K562 (cell line): ENCODE measurements around the gene SFTPB. TPM values are rescaled to one million over a fixed set of nuclear protein-coding genes. Genes with fewer than 3 reads are reported as not detected.
A peak's percentile ranks its signal among the peaks of the same experiment; 100 is the strongest.

ENCODE experiments used
- ATAC-seq: fragments of 200-7000 bp; cut with Tn5 transposase; 3 replicates; pipeline ENCODE4 v1.9.1; 2020; ENCODE audit warnings: moderate library complexity
- BruUV-seq: library from RNA; stranded (reverse); fragments of 400-500 nt; replicated peaks from 2 replicates; lab custom pipeline; 2021; lab: Mats Ljungman, UMichigan
- CTCF ChIA-PET: fragments of 300-600 bp; formaldehyde crosslinking; extraction: SDS; loops from one replicate; lab custom pipeline; 2021; ENCODE audit warnings: low intra/inter-chr PET ratio; lab: Yijun Ruan, JAX
- POLR2A ChIA-PET: fragments of 300-600, 350-650 bp; sonication (Branson Sonifier 250); formaldehyde crosslinking; extraction: SDS; loops from one replicate; lab custom pipeline; 2021; ENCODE audit warnings: antibody characterized with exemption, inconsistent platforms; lab: Yijun Ruan, JAX
- DNase-seq, 4 experiments: peaks; one replicate each; pipeline versions ENCODE4 v3.0.0 to v3.0.0-alpha.2; 2011 to 2018; ENCODE audit warnings: low spot score in 3 of 4, mixed read lengths in 3 of 4; ENCODE audit errors: extremely low read depth in 1 of 4
- FAIRE-seq: peaks from 2 replicates; lab custom pipeline; 2011; peaks lifted over from hg19 to GRCh38; lab: Jason Lieb, UNC
- H2AFZ ChIP-seq: 2 replicates; pipeline ENCODE4 v1.6.0; 2011; ENCODE audit warnings: low read depth, low read length, control low read depth, inconsistent platforms
- H3K27ac ChIP-seq: fragments of 200-600 bp; 3 replicates; pipeline ENCODE4 v1.8.0; 2011; ENCODE audit warnings: low read depth, mild to moderate bottlenecking, control low read depth, inconsistent platforms, low read length, moderate library complexity, mixed read lengths; ENCODE audit errors: extremely low read depth
- H3K27me3 ChIP-seq, 2 experiments: fragments of 300-600 bp in 1 of 2; 2 replicates in 1 of 2; 3 replicates in 1 of 2; pipeline versions ENCODE4 v1.6.0 to v1.8.0; 2011; ENCODE audit warnings: inconsistent platforms in 2 of 2, low read length in 2 of 2, mild to moderate bottlenecking in 1 of 2, mixed read lengths in 1 of 2, moderate library complexity in 1 of 2; ENCODE audit not compliant: control insufficient read depth in 2 of 2, insufficient read depth in 2 of 2
- H3K36me3 ChIP-seq: fragments of 300-600 bp; 3 replicates; pipeline ENCODE4 v1.8.0; 2011; ENCODE audit warnings: mild to moderate bottlenecking, low read length, inconsistent platforms; ENCODE audit not compliant: control insufficient read depth, insufficient read depth
- H3K4me1 ChIP-seq, 2 experiments: fragments of 200-600 bp in 1 of 2; replicated peaks in 1 of 2; 2 replicates in 1 of 2; 3 replicates in 1 of 2; pipeline versions ENCODE4 v1.5.1 to v1.8.0; 2011; ENCODE audit warnings: inconsistent platforms in 2 of 2, low read length in 2 of 2, mild to moderate bottlenecking in 1 of 2, mixed read lengths in 1 of 2, moderate library complexity in 1 of 2; ENCODE audit not compliant: control insufficient read depth in 2 of 2, insufficient read depth in 2 of 2
- H3K4me2 ChIP-seq: 2 replicates; pipeline ENCODE4 v1.6.1; 2011; ENCODE audit warnings: low read length, control low read depth, inconsistent platforms, mixed read lengths; ENCODE audit not compliant: insufficient read depth
- H3K4me3 ChIP-seq: fragments of 200-600 bp; sonication (generic), shearing (Covaris generic); 2 replicates; pipeline ENCODE4 v1.5.1; 2016; ENCODE audit warnings: control low read depth, inconsistent platforms
- H3K79me2 ChIP-seq: fragments of 200-600 bp; 3 replicates; pipeline ENCODE4 v1.8.0; 2011; ENCODE audit warnings: low read length, inconsistent platforms; ENCODE audit not compliant: control insufficient read depth, insufficient read depth
- H3K9ac ChIP-seq, 2 experiments: 2 replicates each; pipeline versions ENCODE4 v1.6.0 to v1.6.1; 2011; ENCODE audit warnings: low read depth in 2 of 2, low read length in 2 of 2, control low read depth in 1 of 2, inconsistent platforms in 1 of 2, mild to moderate bottlenecking in 1 of 2, mixed read lengths in 1 of 2; ENCODE audit not compliant: insufficient read depth in 1 of 2
- H3K9me1 ChIP-seq: one replicate; pipeline ENCODE4 v1.6.0; 2011; ENCODE audit warnings: inconsistent platforms, mild to moderate bottlenecking, low read length, moderate library complexity; ENCODE audit not compliant: control insufficient read depth, insufficient read depth
- H3K9me3 ChIP-seq: replicated peaks from 2 replicates; pipeline ENCODE4 v1.5.1; 2011; ENCODE audit warnings: low read depth, low read length, inconsistent platforms; ENCODE audit not compliant: control insufficient read depth, insufficient read depth
- H4K20me1 ChIP-seq: replicated peaks from 2 replicates; pipeline ENCODE4 v1.6.1; 2011; ENCODE audit warnings: low read length, inconsistent platforms, mixed read lengths; ENCODE audit not compliant: control insufficient read depth, insufficient read depth
- CREB3L1 ChIP-seq: fragments of 450-650 bp; IDR thresholded peaks from 2 replicates; pipeline ENCODE4 v1.6.1; 2014; ENCODE audit warnings: low read depth, mild to moderate bottlenecking, moderate library complexity, borderline replicate concordance
- ELK1 ChIP-seq: sonication (generic); formaldehyde crosslinking; IDR thresholded peaks from 2 replicates; pipeline ENCODE4 v1.8.1; 2022; ENCODE audit warnings: missing genetic modification reagents
- HINFP ChIP-seq: fragments of 450-650 bp; conservative IDR thresholded peaks from 2 replicates; pipeline ENCODE4 v1.6.1; 2016; ENCODE audit warnings: missing genetic modification characterization, low read depth, mild to moderate bottlenecking, control low read depth, missing compliant biosample characterization
- HNRNPL ChIP-seq: fragments of 200-400 bp; formaldehyde crosslinking; IDR thresholded peaks from 2 replicates; pipeline ENCODE4 v1.6.1; 2017; ENCODE audit warnings: low read depth, mild to moderate bottlenecking, low read length
- NCOA6 ChIP-seq: fragments of 450-650 bp; IDR thresholded peaks from 2 replicates; pipeline ENCODE4 v1.6.1; 2017; ENCODE audit warnings: mild to moderate bottlenecking
- NR2F6 ChIP-seq: fragments of 450-650 bp; formaldehyde crosslinking; IDR thresholded peaks from 2 replicates; pipeline ENCODE4 v1.4.0; 2020; ENCODE audit warnings: mild to moderate bottlenecking
- POU5F1 ChIP-seq: fragments of 150-350 bp; IDR thresholded peaks from 2 replicates; pipeline ENCODE4 v1.6.1; 2014; ENCODE audit warnings: borderline replicate concordance, low read length, low read depth, mild to moderate bottlenecking; ENCODE audit not compliant: partially characterized antibody
- PYGO2 ChIP-seq: fragments of 450-650 bp; IDR thresholded peaks from 2 replicates; pipeline ENCODE4 v1.6.1; 2016; ENCODE audit warnings: mild to moderate bottlenecking, missing genetic modification characterization, moderate library complexity, missing compliant biosample characterization
- RBM25 ChIP-seq: fragments of 200-400 bp; formaldehyde crosslinking; IDR thresholded peaks from 2 replicates; pipeline ENCODE4 v1.6.1; 2018; ENCODE audit warnings: low read length, low read depth, moderate library complexity; ENCODE audit not compliant: severe bottlenecking
- RNF219 ChIP-seq: fragments of 250-450 bp; sonication (Bioruptor Pico); IDR thresholded peaks from 2 replicates; pipeline ENCODE4 v1.5.0; 2022; ENCODE audit warnings: mild to moderate bottlenecking
- SMARCA5 ChIP-seq: fragments of 450-650 bp; IDR thresholded peaks from 2 replicates; pipeline ENCODE4 v1.6.1; 2016
- SRF ChIP-seq, 2 experiments: fragments of 250-450, 450-650 bp in 1 of 2; sonication (Bioruptor Pico) in 1 of 2; sonication (generic) in 1 of 2; formaldehyde crosslinking; IDR thresholded peaks; 2 replicates each; pipeline versions ENCODE4 v1.5.0 to v1.5.1; 2020 to 2022; ENCODE audit warnings: mild to moderate bottlenecking in 1 of 2, missing genetic modification reagents in 1 of 2
- TARDBP ChIP-seq: fragments of 450-650 bp; IDR thresholded peaks from 2 replicates; pipeline ENCODE4 v1.6.1; 2016
- USF2 ChIP-seq: sonication (generic); formaldehyde crosslinking; IDR thresholded peaks from 2 replicates; pipeline ENCODE4 v1.5.0; 2020; ENCODE audit warnings: missing genetic modification reagents
- ZNF707 ChIP-seq: fragments of 250-450 bp; sonication (Bioruptor Pico); conservative IDR thresholded peaks from 2 replicates; pipeline ENCODE4 v1.8.0; 2022; ENCODE audit warnings: inconsistent platforms, mild to moderate bottlenecking, moderate library complexity
- WGBS: fragments of 100-300 bp; shearing (Covaris generic); methylation state at CpG from one replicate; pipeline ENCODE4 v1.1.6; 2016; ENCODE audit warnings: low coverage, mixed read lengths; ENCODE audit not compliant: insufficient coverage; ENCODE audit errors: missing lambda C conversion rate; 5-methylcytosine and 5-hydroxymethylcytosine counted together
- in situ Hi-C: fragments of 300-500 bp; cut with MboI; formaldehyde crosslinking; loops from 4 replicates; pipeline ENCODE4 v1.15.0; 2018; ENCODE audit warnings: inconsistent platforms, mixed read lengths
- intact Hi-C: fragments of 100-400 bp; cut with micrococcal nuclease; formaldehyde crosslinking; loops from 2 replicates; pipeline ENCODE4 v1.14.2; 2022
- polyA plus RNA-seq, 8 experiments: library from polyadenylated mRNA; depleted of rRNA in 4 of 8; stranded (reverse) in 5 of 8; unstranded in 3 of 8; fragments of >200 nt; fragmentation: Nextera tagmentation in 2 of 8; fragmentation: Illumina TruSeq in 1 of 8; extraction: Ambion mirVana in 2 of 8; extraction: Trizol in 1 of 8; gene quantifications; 2 replicates each; pipeline versions ENCODE4 v1.2.1 to v1.2.3, GENCODE V29; 2011 to 2014; ENCODE audit warnings: inconsistent platforms in 1 of 8, missing spikeins in 1 of 8
- total RNA-seq, 7 experiments: library from RNA; depleted of rRNA in 6 of 7; stranded (reverse); fragments of >200 nt in 6 of 7; fragmentation: Illumina TruSeq in 2 of 7; extraction: Trizol in 2 of 7; gene quantifications; 2 replicates each; pipeline versions ENCODE4 v1.2.1 to v1.2.3, GENCODE V29; 2011 to 2021; ENCODE audit warnings: low replicate concordance in 1 of 7

Gene SFTPB
- total and polyA plus RNA-seq, 9 of the 15 experiments (the other 6 are each of a cell fraction or from before 2014, with no cell fraction given) = 0.03 to 7.0 TPM; not detected in 7

GRCh38 chr2:85659324-85659981 lies 8.5 kb downstream of the SFTPB start:
- DNase-seq = no peak
- intact Hi-C loops = no loop called here
- ChIA-PET POLR2A (interaction anchor here (1.0 to 3.4 kb wide), 2 partner anchors 10 to 24 kb away, joined by 3 to 17 read pairs; no protein-coding TSS in a partner anchor), CTCF (no interaction called here)
- Histone ChIP-seq H3K9ac (peak overlapping the region in 1 of 2 experiments; percentile 29; a peak in 1 of 4 replicates), H3K79me2 (no peaks in the 10 kb centered on the region), H3K9me3 (no peaks in the 10 kb centered on the region), H4K20me1 (0 out of 2 replicates have a peak, but pooled peaks cover 5% of the 10 kb centered on the region), H3K4me2 (no peak overlapping the region), H3K27me3 (no peaks in the 10 kb centered on the region), H3K4me3 (no peak overlapping the region), H3K4me1 (peaks cover 3 to 12% of the 10 kb centered on the region in 2 experiments; a peak in 3 of 5 replicates), H3K27ac (no peak overlapping the region), H3K36me3 (peaks cover 5% of the 10 kb centered on the region; the same call in 1 of the 3 replicates), H2AFZ (no peak overlapping the region), H3K9me1 (peaks cover 3% of the 10 kb centered on the region)
- no peak for FAIRE-seq
- WGBS = 76% methylated on average over 9 of the region's 13 CpGs
- ATAC-seq = no peak
- in situ Hi-C loops = no loop called here
- no TSS peak for BruUV-seq
- TF ChIP-seq PYGO2 (tag) = no peak
- TF ChIP-seq USF2 (CRISPR knock-in tag) = no peak
- TF ChIP-seq RBM25 = no peak
- no peak for TF ChIP-seq POU5F1
- TF ChIP-seq SMARCA5 = no peak
- no peak for TF ChIP-seq SRF (CRISPR knock-in tag; IDR thresholded peaks at IDR 0.05)
- TF ChIP-seq NR2F6 (CRISPR knock-in tag) = no peak
- TF ChIP-seq ELK1 (CRISPR knock-in tag) = no peak
- TF ChIP-seq CREB3L1 = no peak
- no peak for TF ChIP-seq HNRNPL
- TF ChIP-seq HINFP (tag) = no peak
- no peak for TF ChIP-seq RNF219 (CRISPR knock-in tag)
- no peak for TF ChIP-seq NCOA6
- no peak for TF ChIP-seq ZNF707 (CRISPR knock-in tag)
- no peak for TF ChIP-seq TARDBP
